WTC11 (cell line): ENCODE data around the gene ADAMTSL5. TPM values are rescaled to one million over a fixed set of nuclear protein-coding genes. Genes with fewer than 3 reads are reported as not detected.
A peak's percentile ranks its signal among the peaks of the same experiment; 100 is the strongest.

Experiments used
- CREB1 ChIP-seq: sonication (generic); formaldehyde crosslinking; IDR thresholded peaks from 2 replicates; pipeline ENCODE4 v1.8.0; 2023; ENCODE audit warnings: mild to moderate bottlenecking, missing genetic modification reagents
- EMX1 ChIP-seq: fragments of 250-450 bp; sonication (Bioruptor Pico); IDR thresholded peaks from 2 replicates; pipeline ENCODE4 v1.8.0; 2021; ENCODE audit warnings: mild to moderate bottlenecking
- MXD4 ChIP-seq: fragments of 250-450 bp; sonication (Bioruptor Pico); IDR thresholded peaks from 2 replicates; pipeline ENCODE4 v1.8.0; 2021; ENCODE audit warnings: mild to moderate bottlenecking, moderate library complexity, borderline replicate concordance
- MYBL2 ChIP-seq: sonication (generic); formaldehyde crosslinking; IDR thresholded peaks from 2 replicates; pipeline ENCODE4 v1.8.1; 2023; ENCODE audit warnings: mild to moderate bottlenecking, moderate library complexity, missing genetic modification reagents
- total RNA-seq: library from RNA; stranded (reverse); gene quantifications from 3 replicates; pipeline ENCODE4 v1.2.3, GENCODE V29; 2021
- TF ChIP-seq, protein P1 (sequence below): sonication (generic); formaldehyde crosslinking; IDR thresholded peaks from 2 replicates; pipeline ENCODE4 v1.8.0; 2022; ENCODE audit warnings: mild to moderate bottlenecking, missing genetic modification reagents
- TF ChIP-seq, protein P2 (sequence below): sonication (generic); formaldehyde crosslinking; IDR thresholded peaks from 2 replicates; pipeline ENCODE4 v1.8.1; 2023; ENCODE audit warnings: mild to moderate bottlenecking, missing genetic modification reagents, borderline replicate concordance
- TF ChIP-seq, protein P3 (sequence below): sonication (generic); formaldehyde crosslinking; IDR thresholded peaks from 2 replicates; pipeline ENCODE4 v1.8.1; 2022; ENCODE audit warnings: mild to moderate bottlenecking, missing genetic modification reagents, moderate library complexity, borderline replicate concordance
- TF ChIP-seq, protein P4 (sequence below): sonication (generic); formaldehyde crosslinking; IDR thresholded peaks from 2 replicates; pipeline ENCODE4 v1.8.0; 2022; ENCODE audit warnings: mild to moderate bottlenecking, missing genetic modification reagents
- TF ChIP-seq, protein P5 (sequence below): sonication (generic); formaldehyde crosslinking; IDR thresholded peaks from 2 replicates; pipeline ENCODE4 v1.8.0; 2023; ENCODE audit warnings: missing genetic modification reagents

The ADAMTSL5 gene
- total RNA-seq, 1 experiment from 2014 or later, result 1.5 TPM

DNA sequence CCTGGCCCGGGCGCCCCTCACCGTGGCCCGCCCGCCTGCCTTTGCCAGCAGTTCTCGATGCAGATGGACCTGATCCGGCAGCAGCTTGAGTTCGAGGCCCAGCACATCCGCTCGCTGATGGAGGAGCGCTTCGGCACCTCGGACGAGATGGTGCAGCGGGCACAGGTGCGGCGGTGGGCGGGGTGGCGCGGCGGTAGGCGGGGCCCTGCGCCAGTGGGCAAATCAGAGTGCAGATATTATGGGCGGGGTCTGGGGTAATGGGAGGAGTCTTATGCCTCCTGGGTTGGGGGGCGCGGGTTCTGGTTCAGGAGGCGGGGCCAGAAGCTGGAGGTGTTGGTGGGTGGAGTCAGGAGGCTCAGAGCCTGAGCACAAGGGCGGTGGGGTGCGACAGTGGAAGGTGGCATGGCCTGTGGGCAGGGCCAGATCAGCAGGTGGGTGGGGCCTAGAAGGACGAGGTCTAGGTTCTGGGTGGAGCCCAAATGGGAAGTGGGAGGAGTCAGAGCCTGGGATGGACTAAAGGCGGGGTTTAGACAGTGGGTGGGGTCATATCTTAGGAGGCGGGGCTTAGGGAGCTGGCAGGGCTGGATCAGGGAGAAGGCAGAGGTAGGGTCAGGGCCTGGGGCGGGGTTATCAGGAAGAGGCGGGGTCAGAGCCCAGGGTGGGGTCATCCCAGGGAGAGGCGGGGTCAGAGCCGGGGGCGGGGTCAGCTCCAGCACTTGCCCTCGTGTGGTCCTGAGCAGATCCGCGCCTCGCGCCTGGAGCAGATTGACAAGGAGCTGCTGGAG lies 57.3 kb downstream of the ADAMTSL5 start (continued):
- TF ChIP-seq, protein P1, sequence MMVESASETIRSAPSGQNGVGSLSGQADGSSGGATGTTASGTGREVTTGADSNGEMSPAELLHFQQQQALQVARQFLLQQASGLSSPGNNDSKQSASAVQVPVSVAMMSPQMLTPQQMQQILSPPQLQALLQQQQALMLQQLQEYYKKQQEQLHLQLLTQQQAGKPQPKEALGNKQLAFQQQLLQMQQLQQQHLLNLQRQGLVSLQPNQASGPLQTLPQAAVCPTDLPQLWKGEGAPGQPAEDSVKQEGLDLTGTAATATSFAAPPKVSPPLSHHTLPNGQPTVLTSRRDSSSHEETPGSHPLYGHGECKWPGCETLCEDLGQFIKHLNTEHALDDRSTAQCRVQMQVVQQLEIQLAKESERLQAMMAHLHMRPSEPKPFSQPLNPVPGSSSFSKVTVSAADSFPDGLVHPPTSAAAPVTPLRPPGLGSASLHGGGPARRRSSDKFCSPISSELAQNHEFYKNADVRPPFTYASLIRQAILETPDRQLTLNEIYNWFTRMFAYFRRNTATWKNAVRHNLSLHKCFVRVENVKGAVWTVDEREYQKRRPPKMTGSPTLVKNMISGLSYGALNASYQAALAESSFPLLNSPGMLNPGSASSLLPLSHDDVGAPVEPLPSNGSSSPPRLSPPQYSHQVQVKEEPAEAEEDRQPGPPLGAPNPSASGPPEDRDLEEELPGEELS (CRISPR knock-in tag), result no peak
- TF ChIP-seq, protein P2, sequence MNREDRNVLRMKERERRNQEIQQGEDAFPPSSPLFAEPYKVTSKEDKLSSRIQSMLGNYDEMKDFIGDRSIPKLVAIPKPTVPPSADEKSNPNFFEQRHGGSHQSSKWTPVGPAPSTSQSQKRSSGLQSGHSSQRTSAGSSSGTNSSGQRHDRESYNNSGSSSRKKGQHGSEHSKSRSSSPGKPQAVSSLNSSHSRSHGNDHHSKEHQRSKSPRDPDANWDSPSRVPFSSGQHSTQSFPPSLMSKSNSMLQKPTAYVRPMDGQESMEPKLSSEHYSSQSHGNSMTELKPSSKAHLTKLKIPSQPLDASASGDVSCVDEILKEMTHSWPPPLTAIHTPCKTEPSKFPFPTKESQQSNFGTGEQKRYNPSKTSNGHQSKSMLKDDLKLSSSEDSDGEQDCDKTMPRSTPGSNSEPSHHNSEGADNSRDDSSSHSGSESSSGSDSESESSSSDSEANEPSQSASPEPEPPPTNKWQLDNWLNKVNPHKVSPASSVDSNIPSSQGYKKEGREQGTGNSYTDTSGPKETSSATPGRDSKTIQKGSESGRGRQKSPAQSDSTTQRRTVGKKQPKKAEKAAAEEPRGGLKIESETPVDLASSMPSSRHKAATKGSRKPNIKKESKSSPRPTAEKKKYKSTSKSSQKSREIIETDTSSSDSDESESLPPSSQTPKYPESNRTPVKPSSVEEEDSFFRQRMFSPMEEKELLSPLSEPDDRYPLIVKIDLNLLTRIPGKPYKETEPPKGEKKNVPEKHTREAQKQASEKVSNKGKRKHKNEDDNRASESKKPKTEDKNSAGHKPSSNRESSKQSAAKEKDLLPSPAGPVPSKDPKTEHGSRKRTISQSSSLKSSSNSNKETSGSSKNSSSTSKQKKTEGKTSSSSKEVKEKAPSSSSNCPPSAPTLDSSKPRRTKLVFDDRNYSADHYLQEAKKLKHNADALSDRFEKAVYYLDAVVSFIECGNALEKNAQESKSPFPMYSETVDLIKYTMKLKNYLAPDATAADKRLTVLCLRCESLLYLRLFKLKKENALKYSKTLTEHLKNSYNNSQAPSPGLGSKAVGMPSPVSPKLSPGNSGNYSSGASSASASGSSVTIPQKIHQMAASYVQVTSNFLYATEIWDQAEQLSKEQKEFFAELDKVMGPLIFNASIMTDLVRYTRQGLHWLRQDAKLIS (CRISPR knock-in tag), result no peak
- TF ChIP-seq CREB1 (CRISPR knock-in tag) (no peak), MXD4 (CRISPR knock-in tag) (no peak), MYBL2 (CRISPR knock-in tag) (no peak), EMX1 (CRISPR knock-in tag) (no peak)
- TF ChIP-seq, protein P3, sequence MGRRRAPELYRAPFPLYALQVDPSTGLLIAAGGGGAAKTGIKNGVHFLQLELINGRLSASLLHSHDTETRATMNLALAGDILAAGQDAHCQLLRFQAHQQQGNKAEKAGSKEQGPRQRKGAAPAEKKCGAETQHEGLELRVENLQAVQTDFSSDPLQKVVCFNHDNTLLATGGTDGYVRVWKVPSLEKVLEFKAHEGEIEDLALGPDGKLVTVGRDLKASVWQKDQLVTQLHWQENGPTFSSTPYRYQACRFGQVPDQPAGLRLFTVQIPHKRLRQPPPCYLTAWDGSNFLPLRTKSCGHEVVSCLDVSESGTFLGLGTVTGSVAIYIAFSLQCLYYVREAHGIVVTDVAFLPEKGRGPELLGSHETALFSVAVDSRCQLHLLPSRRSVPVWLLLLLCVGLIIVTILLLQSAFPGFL (CRISPR knock-in tag), result no peak
- TF ChIP-seq, protein P4, sequence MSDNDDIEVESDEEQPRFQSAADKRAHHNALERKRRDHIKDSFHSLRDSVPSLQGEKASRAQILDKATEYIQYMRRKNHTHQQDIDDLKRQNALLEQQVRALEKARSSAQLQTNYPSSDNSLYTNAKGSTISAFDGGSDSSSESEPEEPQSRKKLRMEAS, result peak; percentile 38; the same call in 1 of the 2 replicates
- TF ChIP-seq, protein P5, sequence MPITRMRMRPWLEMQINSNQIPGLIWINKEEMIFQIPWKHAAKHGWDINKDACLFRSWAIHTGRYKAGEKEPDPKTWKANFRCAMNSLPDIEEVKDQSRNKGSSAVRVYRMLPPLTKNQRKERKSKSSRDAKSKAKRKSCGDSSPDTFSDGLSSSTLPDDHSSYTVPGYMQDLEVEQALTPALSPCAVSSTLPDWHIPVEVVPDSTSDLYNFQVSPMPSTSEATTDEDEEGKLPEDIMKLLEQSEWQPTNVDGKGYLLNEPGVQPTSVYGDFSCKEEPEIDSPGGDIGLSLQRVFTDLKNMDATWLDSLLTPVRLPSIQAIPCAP (CRISPR knock-in tag), result no peak
- TF ChIP-seq, all 79 proteins: peak for 5

Other genes with a start within 250 kb of the ADAMTSL5 start
- 256 to 298 TPM (median 256 TPM) in 3 replicates for gene CIRBP, start 243.7 kb downstream of the ADAMTSL5 start, total RNA-seq
- gene FAM174C, start 237.5 kb downstream of the ADAMTSL5 start, total RNA-seq, result 59.4 to 65.9 TPM (median 65.7 TPM) in 3 replicates
- 11.4 to 14.2 TPM (median 12.6 TPM) in 3 replicates for gene EFNA2, start 227.1 kb downstream of the ADAMTSL5 start, total RNA-seq
- 136 to 149 TPM (median 139 TPM) in 3 replicates for gene NDUFS7, start 129.1 kb downstream of the ADAMTSL5 start, total RNA-seq
- 27.7 to 33.6 TPM (median 28.9 TPM) in 3 replicates for gene GAMT, start 111.5 kb downstream of the ADAMTSL5 start, total RNA-seq
- gene DAZAP1, start 105.4 kb downstream of the ADAMTSL5 start, total RNA-seq, result 338 to 360 TPM (median 339 TPM) in 3 replicates
- gene RPS15, start 74.6 kb downstream of the ADAMTSL5 start, total RNA-seq, result 1,932 to 2,169 TPM (median 2,158 TPM) in 3 replicates
- gene APC2, start 62.9 kb downstream of the ADAMTSL5 start, total RNA-seq, result 1.0 to 1.4 TPM (median 1.1 TPM) in 3 replicates
- gene C19orf25, start 33.8 kb downstream of the ADAMTSL5 start, total RNA-seq, result 56.5 to 65.7 TPM (median 60.4 TPM) in 3 replicates
- gene PCSK4, start 22.7 kb downstream of the ADAMTSL5 start, total RNA-seq, result 18.6 to 22.4 TPM (median 21.5 TPM) in 3 replicates
- 17.0 to 19.5 TPM (median 19.1 TPM) in 3 replicates for gene REEP6, start 21.8 kb downstream of the ADAMTSL5 start, total RNA-seq
- 0.60 to 1.4 TPM (median 0.62 TPM) in 3 replicates for gene PLK5, start 11.1 kb upstream of the ADAMTSL5 start, total RNA-seq
- gene MEX3D, start 55.3 kb upstream of the ADAMTSL5 start, total RNA-seq, result 69.5 to 80.5 TPM (median 78.2 TPM) in 3 replicates
- gene MBD3, start 79.8 kb upstream of the ADAMTSL5 start, total RNA-seq, result 90.2 to 94.8 TPM (median 93.2 TPM) in 3 replicates
- 195 to 198 TPM (median 196 TPM) in 3 replicates for gene UQCR11, start 92.4 kb upstream of the ADAMTSL5 start, total RNA-seq
- gene TCF3, start 139.6 kb upstream of the ADAMTSL5 start, total RNA-seq, result 323 to 350 TPM (median 324 TPM) in 3 replicates
- gene ONECUT3, start 240.5 kb upstream of the ADAMTSL5 start, total RNA-seq, result 0.04 TPM in 1 of 3 replicates, not detected in the others